NT2/D1 (cell line): ENCODE measurements around the gene IL24.

Experiments used
- YY1 ChIP-seq: IDR thresholded peaks from 2 replicates; pipeline ENCODE4 v1.6.1; 2011; ENCODE audit not compliant: insufficient read length, insufficient read depth
- ZNF274 ChIP-seq: IDR thresholded peaks from 2 replicates; pipeline ENCODE4 v1.6.1; 2011; ENCODE audit warnings: mild to moderate bottlenecking, low read depth, low read length

DNA sequence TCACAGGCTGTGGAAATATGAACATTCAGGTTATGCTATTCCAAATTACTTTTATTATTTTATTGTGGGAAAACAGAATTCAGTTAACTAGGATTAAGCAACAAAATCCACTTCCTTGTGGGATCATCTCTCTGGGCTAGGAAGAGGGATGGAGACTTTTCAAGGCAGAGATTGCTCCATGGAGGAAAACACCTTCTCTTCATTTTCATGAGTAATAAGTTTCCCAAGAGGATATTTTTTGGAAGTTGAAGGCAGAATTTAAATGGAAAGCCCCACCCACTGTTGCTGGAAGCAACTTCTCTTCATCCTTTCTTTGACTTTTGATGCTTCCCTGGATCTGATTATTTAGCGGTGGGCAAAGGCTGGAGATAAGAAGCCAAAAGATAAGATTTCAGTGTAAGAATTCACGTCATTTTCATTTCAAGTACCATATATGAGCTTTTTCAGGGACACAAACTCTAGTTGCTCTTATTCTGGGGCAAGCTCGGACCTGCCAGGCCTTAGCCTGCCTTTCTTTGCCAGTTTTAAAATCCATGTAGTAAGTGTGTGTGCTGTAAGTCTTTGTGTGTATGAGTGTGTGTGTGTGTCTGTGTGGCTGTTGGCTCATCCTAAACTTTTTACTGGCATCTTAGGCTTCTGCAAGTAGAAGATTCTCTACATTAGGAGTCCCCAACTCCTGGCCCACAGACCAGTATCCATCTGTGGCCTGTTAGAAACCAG lies 11.7 kb upstream of the IL24 start:
- TF ChIP-seq YY1 (no peak), ZNF274 (no peak)
